Brain microvascular endothelial cell (primary cell): ENCODE data around the gene CNBP.
A peak's percentile ranks its signal among the peaks of the same experiment; 100 is the strongest.

Source experiments
- DNase-seq: peaks from one replicate; pipeline ENCODE4 v3.0.0-alpha.2; 2020
- H3K27ac ChIP-seq: fragments of 250-450 bp; sonication (Bioruptor Pico); 2 replicates; pipeline ENCODE4 v1.5.1; 2020; ENCODE audit warnings: mild to moderate bottlenecking, moderate library complexity
- H3K27me3 ChIP-seq: fragments of 250-450 bp; sonication (Bioruptor Pico); replicated peaks from 2 replicates; pipeline ENCODE4 v1.5.1; 2020; ENCODE audit warnings: mild to moderate bottlenecking
- H3K36me3 ChIP-seq: fragments of 250-450 bp; sonication (Bioruptor Pico); replicated peaks from 2 replicates; pipeline ENCODE4 v1.5.1; 2020; ENCODE audit warnings: mild to moderate bottlenecking
- H3K4me3 ChIP-seq: 2 replicates; pipeline ENCODE4 v1.5.1; 2011; ENCODE audit warnings: low read depth, mild to moderate bottlenecking, control low read depth, low read length, moderate library complexity
- in situ Hi-C: cut with HindIII; loops from 2 replicates; pipeline ENCODE4 v1.10.0; 2017; ENCODE audit warnings: low sequenced_read_pairs, low pct_ligation_motif_present
- TF ChIP-seq, protein P1 (sequence below): IDR thresholded peaks from 2 replicates; pipeline ENCODE4 v1.5.1; 2011; ENCODE audit warnings: low read depth, mild to moderate bottlenecking, moderate library complexity, low read length, control low read depth, inconsistent platforms; ENCODE audit errors: missing control alignments

Gene CNBP

DNA sequence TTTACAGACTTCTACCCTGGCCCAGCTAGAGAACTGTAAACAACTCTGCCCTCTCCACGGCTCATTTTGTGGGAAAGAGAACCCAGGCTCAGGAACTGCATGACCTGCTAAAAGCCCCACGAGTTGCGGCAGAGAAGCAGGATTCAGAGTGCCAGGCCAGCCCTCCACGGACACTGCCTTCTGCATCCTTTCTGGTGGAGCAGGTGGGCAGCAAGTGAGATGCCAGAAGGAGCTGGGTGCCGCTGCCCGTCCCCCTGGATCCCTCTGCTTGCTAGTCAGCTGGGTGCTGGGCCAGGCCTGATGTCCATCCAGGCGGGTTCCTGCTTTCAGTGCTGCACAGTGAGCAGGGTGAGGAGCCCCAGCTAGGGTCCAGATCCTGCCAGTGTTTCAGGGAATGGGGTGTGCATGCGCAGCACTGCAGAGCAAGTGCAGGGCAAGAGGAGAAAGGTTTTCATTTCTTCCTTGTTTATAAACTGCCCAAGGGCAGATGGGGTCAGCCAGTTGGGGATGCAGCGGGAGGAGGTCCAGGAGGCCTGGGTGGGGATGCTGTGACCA lies 56.9 kb downstream of the CNBP start:
- DNase-seq, result no peak
- in situ Hi-C loops, result no loop called here
- TF ChIP-seq, protein P1, sequence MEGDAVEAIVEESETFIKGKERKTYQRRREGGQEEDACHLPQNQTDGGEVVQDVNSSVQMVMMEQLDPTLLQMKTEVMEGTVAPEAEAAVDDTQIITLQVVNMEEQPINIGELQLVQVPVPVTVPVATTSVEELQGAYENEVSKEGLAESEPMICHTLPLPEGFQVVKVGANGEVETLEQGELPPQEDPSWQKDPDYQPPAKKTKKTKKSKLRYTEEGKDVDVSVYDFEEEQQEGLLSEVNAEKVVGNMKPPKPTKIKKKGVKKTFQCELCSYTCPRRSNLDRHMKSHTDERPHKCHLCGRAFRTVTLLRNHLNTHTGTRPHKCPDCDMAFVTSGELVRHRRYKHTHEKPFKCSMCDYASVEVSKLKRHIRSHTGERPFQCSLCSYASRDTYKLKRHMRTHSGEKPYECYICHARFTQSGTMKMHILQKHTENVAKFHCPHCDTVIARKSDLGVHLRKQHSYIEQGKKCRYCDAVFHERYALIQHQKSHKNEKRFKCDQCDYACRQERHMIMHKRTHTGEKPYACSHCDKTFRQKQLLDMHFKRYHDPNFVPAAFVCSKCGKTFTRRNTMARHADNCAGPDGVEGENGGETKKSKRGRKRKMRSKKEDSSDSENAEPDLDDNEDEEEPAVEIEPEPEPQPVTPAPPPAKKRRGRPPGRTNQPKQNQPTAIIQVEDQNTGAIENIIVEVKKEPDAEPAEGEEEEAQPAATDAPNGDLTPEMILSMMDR, result no peak
- H3K27ac ChIP-seq, result no peak overlapping the region
- H3K27me3 ChIP-seq, result no peaks in the 10 kb centered on the region
- H3K4me3 ChIP-seq, result no peak overlapping the region
- H3K36me3 ChIP-seq, result peaks cover 22% of the 10 kb centered on the region

DNA sequence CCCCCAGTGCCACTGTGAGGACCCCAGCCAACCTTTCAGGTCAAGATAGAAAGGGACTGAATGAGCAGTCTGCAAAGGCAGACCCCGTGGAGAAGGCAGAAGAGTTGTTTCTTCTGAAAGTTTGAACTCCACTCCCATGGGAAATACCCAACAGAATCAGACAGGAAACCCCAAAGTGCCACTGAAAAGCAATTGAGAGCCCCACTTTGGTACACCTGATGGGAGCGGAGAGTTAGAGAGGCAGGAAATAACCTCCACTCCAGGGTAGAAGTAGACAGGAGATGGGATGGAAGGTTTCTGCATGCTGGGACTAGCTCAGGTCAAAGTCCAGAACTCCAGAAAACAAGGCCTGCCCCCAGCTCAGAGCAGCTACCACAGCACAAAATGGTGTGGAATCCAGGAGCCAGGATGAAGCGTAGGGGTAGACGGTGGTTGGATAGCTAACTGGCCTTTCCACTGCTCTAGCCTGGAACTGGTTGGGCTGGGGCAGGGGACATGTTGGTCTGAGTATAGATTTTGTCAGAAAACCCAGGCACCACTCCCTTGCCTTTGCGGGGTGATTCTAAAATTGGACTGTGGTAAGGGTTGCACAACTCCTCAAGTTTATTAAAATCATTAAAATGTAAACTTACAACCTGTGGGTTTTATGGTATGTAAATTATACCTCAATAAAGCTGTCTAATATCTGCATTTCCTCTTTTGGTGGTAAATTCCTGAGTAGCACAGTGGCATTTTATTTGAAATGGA lies 60.2 kb downstream of the CNBP start:
- Histone ChIP-seq H3K36me3 (no peaks in the 10 kb centered on the region), H3K4me3 (no peak overlapping the region), H3K27ac (no peak overlapping the region), H3K27me3 (no peaks in the 10 kb centered on the region)
- in situ Hi-C loops, result no loop called here
- TF ChIP-seq, protein P1, result no peak
- no peak for DNase-seq

DNA sequence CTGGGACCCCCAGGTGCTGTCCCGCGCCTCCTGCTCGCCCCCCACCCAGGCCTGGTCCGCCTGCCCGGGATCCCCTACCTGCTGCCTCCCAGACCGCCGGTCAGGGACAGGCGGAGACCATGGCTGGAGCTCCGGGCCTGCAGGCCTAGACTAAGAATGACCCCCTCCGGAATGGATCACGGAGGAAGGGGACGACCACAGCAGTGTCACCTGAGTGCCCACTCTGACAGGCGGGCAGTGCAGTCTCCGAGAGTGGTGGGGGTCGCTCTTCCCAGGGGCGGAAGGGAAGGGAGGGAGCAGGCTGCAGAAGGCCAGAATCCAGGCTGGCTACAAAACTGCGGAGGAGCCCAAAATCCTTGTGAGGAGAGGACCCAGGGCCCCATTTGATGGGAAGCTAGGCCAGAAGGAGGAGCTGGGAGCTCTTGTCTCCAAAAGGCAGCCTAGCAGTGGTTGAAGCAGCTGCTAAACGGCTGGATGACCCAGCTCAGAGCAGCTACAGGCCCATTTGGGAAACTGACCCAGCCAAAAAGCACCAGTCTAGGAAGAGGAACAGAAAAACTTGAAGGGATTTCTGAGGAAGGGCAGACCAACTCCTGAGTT lies 61.2 kb downstream of the CNBP start:
- H3K27me3 ChIP-seq, result no peaks in the 10 kb centered on the region
- H3K27ac ChIP-seq, result no peak overlapping the region
- peak overlapping the region; percentile 84 for H3K4me3 ChIP-seq
- peaks cover 3% of the 10 kb centered on the region for H3K36me3 ChIP-seq
- TF ChIP-seq, protein P1, result no peak
- DNase-seq, result no peak
- in situ Hi-C loops, result no loop called here

DNA sequence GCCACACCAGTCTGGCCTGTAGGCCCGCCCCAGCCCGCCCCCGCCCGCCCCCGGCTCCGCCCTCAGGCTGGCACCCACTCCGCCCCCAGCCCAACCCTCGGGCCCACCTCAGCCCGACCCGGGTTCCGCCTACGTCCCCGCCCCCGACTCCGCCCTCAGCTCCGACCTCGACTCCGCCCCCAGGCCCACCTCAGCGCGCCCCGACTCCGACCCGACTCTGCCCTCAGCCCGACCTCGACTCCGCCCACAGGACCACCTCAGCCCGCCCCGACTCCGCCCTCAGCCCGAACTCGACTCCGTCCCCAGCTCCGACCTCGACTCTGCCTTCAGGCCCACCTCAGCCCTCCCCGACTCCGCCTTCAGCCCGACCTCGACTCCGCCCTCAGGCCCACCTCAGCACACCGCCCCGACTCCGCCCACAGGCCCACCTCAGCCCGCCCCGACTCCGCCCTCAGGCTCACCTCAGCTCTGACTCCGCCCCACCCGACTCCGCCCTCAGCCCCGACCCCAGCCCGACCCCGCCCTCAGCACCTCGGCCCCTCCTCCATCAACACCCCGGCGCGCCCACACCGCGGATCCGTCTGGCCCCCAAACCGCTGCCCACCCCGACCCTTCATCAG lies 61.8 kb downstream of the CNBP start, which contains the start of gene RAB43:
Gene RAB43 (minus strand): TSS at position 13 of the 620 bp plus-strand sequence. CDS start 315 bp downstream, outside the sequence.
- peak; percentile 60 for DNase-seq
- TF ChIP-seq, protein P1, result no peak
- in situ Hi-C loops, result no loop called here

DNA sequence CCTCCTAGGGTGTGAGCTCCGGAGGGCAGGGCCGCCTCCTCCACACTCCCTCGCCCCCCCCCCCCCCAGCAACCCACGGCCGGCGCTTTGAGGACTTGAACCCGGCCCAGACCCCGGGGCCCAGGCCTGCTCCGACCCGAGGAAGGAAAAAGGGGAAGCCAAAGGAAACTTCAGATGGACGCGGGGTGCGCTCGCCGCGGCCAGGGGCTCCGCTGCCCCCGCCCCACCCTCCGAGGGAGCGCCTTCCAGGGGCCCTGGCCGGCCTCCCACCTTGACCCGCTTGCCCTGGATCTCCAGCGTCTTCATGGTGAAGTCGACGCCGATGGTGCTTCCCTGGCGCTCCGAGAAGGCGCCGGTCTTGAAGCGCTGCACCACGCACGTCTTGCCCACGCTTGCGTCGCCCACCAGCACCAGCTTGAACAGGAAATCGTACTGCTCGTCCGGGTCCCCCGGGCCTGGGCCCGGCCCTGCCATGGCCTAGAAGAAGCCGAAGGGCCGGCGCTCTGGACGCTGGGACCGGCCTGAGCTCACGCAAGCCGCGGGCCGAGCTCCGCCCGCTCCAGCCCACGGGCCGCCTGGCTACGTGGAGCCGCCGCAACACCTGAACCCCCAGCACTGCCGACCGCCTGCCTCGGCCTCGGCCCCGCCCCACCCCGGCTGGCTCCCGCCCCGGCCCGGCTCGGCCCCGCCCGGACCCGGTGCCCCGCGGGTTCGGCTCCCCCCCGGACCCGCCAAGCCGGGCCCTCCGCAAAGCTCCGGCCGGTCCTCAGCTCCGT lies 62.5 kb downstream of the CNBP start:
- TF ChIP-seq, protein P1, result no peak
- Histone ChIP-seq H3K4me3 (peak overlapping the region; percentile 84), H3K27ac (peak overlapping the region; percentile 22), H3K36me3 (peaks cover 5% of the 10 kb centered on the region), H3K27me3 (no peaks in the 10 kb centered on the region)
- no peak for DNase-seq
- in situ Hi-C loops, result no loop called here

More for the DNA sequence above, 61.8 kb downstream of the CNBP start, which contains the start of gene RAB43:
- peaks cover 5% of the 10 kb centered on the region for H3K36me3 ChIP-seq
- H3K27me3 ChIP-seq, result no peaks in the 10 kb centered on the region
- peak within 1 kb of the TSS; percentile 84 for H3K4me3 ChIP-seq
- peak within 1 kb of the TSS; percentile 22 for H3K27ac ChIP-seq
